Neural crest cell (in vitro differentiated cells): ENCODE results near the gene PERP. TPM values are rescaled to one million over a fixed set of nuclear protein-coding genes. Genes with fewer than 3 reads are reported as not detected.

Source experiments
- DNase-seq: peaks from one replicate; pipeline ENCODE4 v3.0.0; 2021; ENCODE audit warnings: low read depth, mixed read lengths, low spot score
- H3K27ac Mint-ChIP-seq: one replicate; pipeline ENCODE4 v1.8.0; 2021; ENCODE audit warnings: mild to moderate bottlenecking, mixed read lengths; ENCODE audit not compliant: unreplicated experiment
- H3K27me3 Mint-ChIP-seq: 2 replicates; pipeline ENCODE4 v1.8.0; 2021; ENCODE audit warnings: low read depth, mild to moderate bottlenecking, mixed read lengths
- H3K36me3 Mint-ChIP-seq: 2 replicates; pipeline ENCODE4 v1.8.0; 2021; ENCODE audit warnings: low read depth, mild to moderate bottlenecking, mixed read lengths
- H3K4me1 Mint-ChIP-seq: 2 replicates; pipeline ENCODE4 v1.8.0; 2021; ENCODE audit warnings: mixed read lengths
- H3K4me3 Mint-ChIP-seq: one replicate; pipeline ENCODE4 v1.8.0; 2021; ENCODE audit warnings: mild to moderate bottlenecking, mixed read lengths
- H3K9me3 Mint-ChIP-seq: 2 replicates; pipeline ENCODE4 v1.8.0; 2021; ENCODE audit warnings: mixed read lengths
- CTCF ChIP-seq: fragments of 200-600 bp; sonication (generic); conservative IDR thresholded peaks from 2 replicates; pipeline ENCODE4 v1.5.0; 2021; ENCODE audit warnings: antibody characterized with exemption, mild to moderate bottlenecking
- total RNA-seq: library from RNA; stranded (reverse); gene quantifications from 2 replicates; pipeline ENCODE4 v1.2.1, GENCODE V29; 2021

PERP gene
- total RNA-seq, 1 donor from 2014 or later: 3.3 TPM

- DNase-seq: no peak
- peaks cover 5% of the 10 kb centered on the region for H3K27me3 Mint-ChIP-seq
- no peak for TF ChIP-seq CTCF
- no peaks in the 10 kb centered on the region for H3K4me1 Mint-ChIP-seq
- H3K9me3 Mint-ChIP-seq: no peaks in the 10 kb centered on the region
- no peak overlapping the region for H3K4me3 Mint-ChIP-seq
- no peak overlapping the region for H3K27ac Mint-ChIP-seq
- no peaks in the 10 kb centered on the region for H3K36me3 Mint-ChIP-seq
These were observed 13.0 kb downstream of the PERP start for GRCh38 chr6:138094260-138094659.

GRCh38 chr6:138093632-138094031 lies 13.6 kb downstream of the PERP start:
- H3K4me3 Mint-ChIP-seq: no peak overlapping the region
- no peaks in the 10 kb centered on the region for H3K4me1 Mint-ChIP-seq
- H3K27ac Mint-ChIP-seq: no peak overlapping the region
- no peaks in the 10 kb centered on the region for H3K36me3 Mint-ChIP-seq
- peaks cover 5% of the 10 kb centered on the region for H3K27me3 Mint-ChIP-seq
- no peak for TF ChIP-seq CTCF
- DNase-seq: no peak
- H3K9me3 Mint-ChIP-seq: no peaks in the 10 kb centered on the region

- H3K27ac Mint-ChIP-seq: no peak overlapping the region
- peaks cover 7% of the 10 kb centered on the region for H3K27me3 Mint-ChIP-seq
- no peak for DNase-seq
- no peaks in the 10 kb centered on the region for H3K4me1 Mint-ChIP-seq
- no peak overlapping the region for H3K4me3 Mint-ChIP-seq
- H3K9me3 Mint-ChIP-seq: no peaks in the 10 kb centered on the region
- no peaks in the 10 kb centered on the region for H3K36me3 Mint-ChIP-seq
- no peak for TF ChIP-seq CTCF
These were observed 14.5 kb downstream of the PERP start for GRCh38 chr6:138092686-138093085.

GRCh38 chr6:138089325-138089724 lies 17.9 kb downstream of the PERP start:
- TF ChIP-seq CTCF: no peak
- no peak for DNase-seq
- Mint-ChIP-seq H3K27me3 (peaks cover 7% of the 10 kb centered on the region), H3K27ac (no peak overlapping the region), H3K4me1 (no peaks in the 10 kb centered on the region), H3K9me3 (no peaks in the 10 kb centered on the region), H3K36me3 (no peaks in the 10 kb centered on the region), H3K4me3 (no peak overlapping the region)

- Mint-ChIP-seq H3K27me3 (peaks cover 7% of the 10 kb centered on the region), H3K9me3 (no peaks in the 10 kb centered on the region), H3K4me1 (no peaks in the 10 kb centered on the region), H3K4me3 (no peak overlapping the region), H3K27ac (no peak overlapping the region), H3K36me3 (no peaks in the 10 kb centered on the region)
- DNase-seq: no peak
- TF ChIP-seq CTCF: no peak
These were observed 18.9 kb downstream of the PERP start for GRCh38 chr6:138088326-138088762.
